ENCODE results near the gene ZSWIM7.
A peak's percentile ranks its signal among the peaks of the same experiment; 100 is the strongest.
"Not testable (repeated sequence)": the region's sequence is repeated elsewhere in the genome, so short reads cannot be mapped to it uniquely, and the experiment has no call there.

ZSWIM7 gene

DNA sequence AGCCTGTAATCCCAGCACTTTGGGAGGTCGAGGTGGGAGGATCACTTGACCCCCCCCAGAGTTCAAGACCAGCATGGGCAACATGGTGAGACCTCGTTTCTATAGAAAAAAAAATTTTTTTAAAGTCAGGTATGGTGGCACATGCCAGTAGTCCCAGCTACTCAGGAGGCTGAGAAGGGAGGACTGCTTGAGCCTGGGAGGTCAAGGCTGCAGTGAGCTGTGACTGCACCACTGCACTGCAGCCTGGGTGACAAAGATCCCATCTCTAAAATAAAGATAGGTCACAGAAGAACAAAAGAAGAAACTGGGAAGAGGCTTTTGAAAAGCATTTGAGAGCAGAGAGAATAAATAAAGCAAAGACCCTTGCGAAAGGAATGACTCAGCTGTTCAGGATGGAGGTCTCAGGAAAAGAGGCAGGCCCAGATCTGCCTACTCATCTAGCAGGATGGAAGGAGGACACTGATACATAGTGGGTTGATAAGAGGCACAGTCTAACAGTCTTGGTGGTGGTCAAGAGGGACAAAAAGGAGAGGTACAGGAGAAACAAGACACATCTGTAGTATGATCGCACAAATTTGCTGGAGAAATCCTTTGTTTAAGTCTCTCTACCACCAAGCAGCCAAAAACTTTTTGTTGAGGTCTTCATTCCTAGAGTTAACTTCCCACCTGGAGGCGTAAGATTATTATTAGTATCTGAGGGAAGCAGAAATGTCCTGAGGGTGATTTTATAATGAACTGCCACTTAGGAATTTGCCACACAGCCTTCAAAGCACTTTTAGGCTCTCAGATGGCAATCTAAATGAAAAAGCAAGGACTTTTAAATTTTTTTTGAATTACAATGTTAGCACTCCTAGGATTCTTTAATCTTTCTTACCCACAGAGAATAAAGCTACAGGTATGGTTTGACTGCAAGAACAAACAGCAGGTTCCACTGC, 17.6 kb downstream of the ZSWIM7 start:
- Histone ChIP-seq H4K20me1 (ENCODE audit: control insufficient read depth, insufficient read depth, low read depth, low read length) (no peaks in the 10 kb centered on the region), H3K4me1 (ENCODE audit: control insufficient read depth, low read length) (peaks cover 15% of the 10 kb centered on the region), H3K9me2 (replicated peaks; ENCODE audit: control insufficient read depth, low read length) (no peaks in the 10 kb centered on the region), H3K9me3 (ENCODE audit: control insufficient read depth, insufficient read depth, low read length) (no peaks in the 10 kb centered on the region), H3F3A (ENCODE audit: control insufficient read depth, insufficient read depth) (peaks cover 6% of the 10 kb centered on the region; the same call in 1 of the 2 replicates), H3K4me3 (ENCODE audit: low read length) (no peak overlapping the region), H3K36me3 (ENCODE audit: control insufficient read depth, low read length) (peaks cover 44% of the 10 kb centered on the region), H3K4me2 (ENCODE audit: low read length) (no peak overlapping the region), H3K79me2 (ENCODE audit: control insufficient read depth, low read length) (no peaks in the 10 kb centered on the region), H3K27ac (ENCODE audit: low read depth, low read length) (no peak overlapping the region), H3K27me3 (ENCODE audit: control insufficient read depth, low read length) (no peaks in the 10 kb centered on the region)
- no peak for TF ChIP-seq EZH2phosphoT487 (IDR thresholded peaks at IDR 0.05; ENCODE audit: borderline replicate concordance, low read length)
- TF ChIP-seq, protein P1, sequence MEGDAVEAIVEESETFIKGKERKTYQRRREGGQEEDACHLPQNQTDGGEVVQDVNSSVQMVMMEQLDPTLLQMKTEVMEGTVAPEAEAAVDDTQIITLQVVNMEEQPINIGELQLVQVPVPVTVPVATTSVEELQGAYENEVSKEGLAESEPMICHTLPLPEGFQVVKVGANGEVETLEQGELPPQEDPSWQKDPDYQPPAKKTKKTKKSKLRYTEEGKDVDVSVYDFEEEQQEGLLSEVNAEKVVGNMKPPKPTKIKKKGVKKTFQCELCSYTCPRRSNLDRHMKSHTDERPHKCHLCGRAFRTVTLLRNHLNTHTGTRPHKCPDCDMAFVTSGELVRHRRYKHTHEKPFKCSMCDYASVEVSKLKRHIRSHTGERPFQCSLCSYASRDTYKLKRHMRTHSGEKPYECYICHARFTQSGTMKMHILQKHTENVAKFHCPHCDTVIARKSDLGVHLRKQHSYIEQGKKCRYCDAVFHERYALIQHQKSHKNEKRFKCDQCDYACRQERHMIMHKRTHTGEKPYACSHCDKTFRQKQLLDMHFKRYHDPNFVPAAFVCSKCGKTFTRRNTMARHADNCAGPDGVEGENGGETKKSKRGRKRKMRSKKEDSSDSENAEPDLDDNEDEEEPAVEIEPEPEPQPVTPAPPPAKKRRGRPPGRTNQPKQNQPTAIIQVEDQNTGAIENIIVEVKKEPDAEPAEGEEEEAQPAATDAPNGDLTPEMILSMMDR (IDR thresholded peaks at IDR 0.05; ENCODE audit: low read depth, low read length, poor library complexity, severe bottlenecking): no peak

DNA sequence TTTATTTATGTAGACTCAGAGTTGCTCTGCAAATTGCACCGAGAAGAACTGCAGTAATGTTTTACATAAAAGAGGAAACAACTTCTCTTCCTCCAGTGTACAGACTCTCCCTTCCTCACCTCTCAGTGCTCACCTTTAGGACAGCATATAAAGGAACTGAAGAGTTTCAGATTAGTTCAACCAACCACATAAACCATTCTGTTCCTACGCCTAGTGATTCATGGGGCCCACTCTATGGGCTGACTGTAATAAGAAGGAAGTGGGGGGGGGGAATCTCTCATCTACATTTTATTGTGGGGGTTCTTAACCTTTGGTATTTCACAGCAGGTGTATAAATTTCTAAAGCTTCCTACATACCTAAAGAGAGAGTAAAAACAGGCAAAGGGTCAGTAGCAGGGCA, 18.3 kb downstream of the ZSWIM7 start:
- Histone ChIP-seq H3K36me3 (ENCODE audit: control insufficient read depth, low read length) (peaks cover 43% of the 10 kb centered on the region), H3K9me2 (replicated peaks; ENCODE audit: control insufficient read depth, low read length) (no peaks in the 10 kb centered on the region), H3K27me3 (ENCODE audit: control insufficient read depth, low read length) (no peaks in the 10 kb centered on the region), H3K4me3 (ENCODE audit: low read length) (no peak overlapping the region), H3K79me2 (ENCODE audit: control insufficient read depth, low read length) (no peaks in the 10 kb centered on the region), H4K20me1 (ENCODE audit: control insufficient read depth, insufficient read depth, low read depth, low read length) (no peaks in the 10 kb centered on the region), H3K4me1 (ENCODE audit: control insufficient read depth, low read length) (peaks cover 15% of the 10 kb centered on the region), H3K4me2 (ENCODE audit: low read length) (peak overlapping the region; percentile 34; the same call in 1 of the 2 replicates), H3K27ac (ENCODE audit: low read depth, low read length) (peak overlapping the region; percentile 20), H3K9me3 (ENCODE audit: control insufficient read depth, insufficient read depth, low read length) (no peaks in the 10 kb centered on the region), H3F3A (ENCODE audit: control insufficient read depth, insufficient read depth) (peaks cover 6% of the 10 kb centered on the region; the same call in 1 of the 2 replicates)
- TF ChIP-seq, protein P1 (IDR thresholded peaks at IDR 0.05; ENCODE audit: low read depth, low read length, poor library complexity, severe bottlenecking): no peak
- no peak for TF ChIP-seq EZH2phosphoT487 (IDR thresholded peaks at IDR 0.05; ENCODE audit: borderline replicate concordance, low read length)

DNA sequence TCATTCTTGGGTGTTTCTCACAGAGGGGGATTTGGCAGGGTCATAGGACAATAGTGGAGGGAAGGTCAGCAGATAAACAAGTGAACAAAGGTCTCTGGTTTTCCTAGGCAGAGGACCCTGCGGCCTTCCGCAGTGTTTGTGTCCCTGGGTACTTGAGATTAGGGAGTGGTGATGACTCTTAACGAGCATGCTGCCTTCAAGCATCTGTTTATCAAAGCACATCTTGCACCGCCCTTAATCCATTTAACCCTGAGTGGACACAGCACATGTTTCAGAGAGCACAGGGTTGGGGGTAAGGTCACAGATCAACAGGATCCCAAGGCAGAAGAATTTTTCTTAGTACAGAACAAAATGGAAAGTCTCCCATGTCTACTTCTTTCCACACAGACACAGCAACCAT, 20.5 kb downstream of the ZSWIM7 start:
- peaks cover 38% of the 10 kb centered on the region for H3K36me3 ChIP-seq (ENCODE audit: control insufficient read depth, low read length)
- H3F3A ChIP-seq (ENCODE audit: control insufficient read depth, insufficient read depth); H3K27me3 ChIP-seq (ENCODE audit: control insufficient read depth, low read length); H3K9me3 ChIP-seq (ENCODE audit: control insufficient read depth, insufficient read depth, low read length); H4K20me1 ChIP-seq (ENCODE audit: control insufficient read depth, insufficient read depth, low read depth, low read length); H3K9me2 ChIP-seq (replicated peaks; ENCODE audit: control insufficient read depth, low read length); H3K27ac ChIP-seq (ENCODE audit: low read depth, low read length); H3K4me3 ChIP-seq (ENCODE audit: low read length); H3K79me2 ChIP-seq (ENCODE audit: control insufficient read depth, low read length); H3K4me2 ChIP-seq (ENCODE audit: low read length): not testable (repeated sequence)
- peaks cover 15% of the 10 kb centered on the region for H3K4me1 ChIP-seq (ENCODE audit: control insufficient read depth, low read length)

DNA sequence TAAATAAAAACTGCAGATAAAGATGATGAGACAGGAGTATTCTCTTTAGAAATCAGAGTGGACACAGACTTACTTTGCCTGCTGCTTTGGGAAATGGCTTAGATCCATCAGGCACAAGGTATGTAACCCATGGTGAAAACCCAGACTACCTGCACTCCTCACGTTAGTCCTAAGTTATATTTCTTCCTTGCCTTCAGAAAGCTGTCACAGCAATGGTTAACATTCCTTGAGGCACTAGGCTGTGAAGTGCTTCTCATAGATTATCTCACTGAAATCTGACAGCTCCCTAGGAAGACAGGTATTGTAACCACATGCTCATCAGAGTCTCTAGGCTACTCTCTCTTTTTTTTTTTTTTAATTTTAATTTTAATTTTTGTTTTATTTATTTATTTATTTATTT, 20.9 kb downstream of the ZSWIM7 start:
- no peak overlapping the region for H3K4me3 ChIP-seq (ENCODE audit: low read length)
- no peaks in the 10 kb centered on the region for H3K79me2 ChIP-seq (ENCODE audit: control insufficient read depth, low read length)
- H3K9me3 ChIP-seq (ENCODE audit: control insufficient read depth, insufficient read depth, low read length): no peaks in the 10 kb centered on the region
- H3K9me2 ChIP-seq (replicated peaks; ENCODE audit: control insufficient read depth, low read length): no peaks in the 10 kb centered on the region
- no peaks in the 10 kb centered on the region for H4K20me1 ChIP-seq (ENCODE audit: control insufficient read depth, insufficient read depth, low read depth, low read length)
- no peak overlapping the region for H3K4me2 ChIP-seq (ENCODE audit: low read length)
- TF ChIP-seq, protein P1 (IDR thresholded peaks at IDR 0.05; ENCODE audit: low read depth, low read length, poor library complexity, severe bottlenecking): no peak
- TF ChIP-seq EZH2phosphoT487 (IDR thresholded peaks at IDR 0.05; ENCODE audit: borderline replicate concordance, low read length): no peak
- no peaks in the 10 kb centered on the region for H3K27me3 ChIP-seq (ENCODE audit: control insufficient read depth, low read length)
- H3K4me1 ChIP-seq (ENCODE audit: control insufficient read depth, low read length): peaks cover 15% of the 10 kb centered on the region
- H3K27ac ChIP-seq (ENCODE audit: low read depth, low read length): no peak overlapping the region
- peaks cover 34% of the 10 kb centered on the region for H3K36me3 ChIP-seq (ENCODE audit: control insufficient read depth, low read length)
- peaks cover 6% of the 10 kb centered on the region; the same call in 1 of the 2 replicates for H3F3A ChIP-seq (ENCODE audit: control insufficient read depth, insufficient read depth)

Data from DOHH2 (cell line).